Inflammatory macrophage (primary cell): ENCODE results near the gene ZNF346.
A peak's percentile ranks its signal among the peaks of the same experiment; 100 is the strongest.

Source experiments
- DNase-seq, 2 donors: peaks; one replicate each; pipeline ENCODE4 v3.0.0-alpha.2; 2020 to 2022

ZNF346 gene

GRCh38 chr5:177070536-177071191, 48.2 kb downstream of the ZNF346 start:
- no peak for DNase-seq

GRCh38 chr5:177071666-177072385, 49.3 kb downstream of the ZNF346 start:
- DNase-seq = peak; percentile 83 to 86

GRCh38 chr5:177077335-177077734, 54.8 kb downstream of the ZNF346 start:
- no peak for DNase-seq

GRCh38 chr5:177079606-177080005, 57.1 kb downstream of the ZNF346 start:
- no peak for DNase-seq

- no peak for DNase-seq
These were observed 57.8 kb downstream of the ZNF346 start for GRCh38 chr5:177080265-177080664.

GRCh38 chr5:177081859-177082258, 59.4 kb downstream of the ZNF346 start:
- no peak for DNase-seq

GRCh38 chr5:177083357-177083756, 60.9 kb downstream of the ZNF346 start:
- no peak for DNase-seq

GRCh38 chr5:177084175-177084574, 61.7 kb downstream of the ZNF346 start:
- no peak for DNase-seq

- DNase-seq = no peak
These were observed 63.6 kb downstream of the ZNF346 start for GRCh38 chr5:177085985-177086653.

- peak; percentile 9 to 37 for DNase-seq
These were observed 64.3 kb downstream of the ZNF346 start, which contains the start of gene FGFR4 for GRCh38 chr5:177086654-177087397. TSS of gene FGFR4 (plus strand) at chr5:177086915. CDS start at chr5:177089603, 2,688 bp downstream.

- DNase-seq = no peak
These were observed 65.0 kb downstream of the ZNF346 start for GRCh38 chr5:177087398-177088005.

GRCh38 chr5:177089127-177089526, 66.6 kb downstream of the ZNF346 start:
- DNase-seq = no peak

GRCh38 chr5:177089825-177090641, 67.5 kb downstream of the ZNF346 start:
- DNase-seq = no peak

- DNase-seq = no peak
These were observed 68.3 kb downstream of the ZNF346 start for GRCh38 chr5:177090813-177091212.

- DNase-seq = no peak
These were observed 68.7 kb downstream of the ZNF346 start for GRCh38 chr5:177091232-177091631.

GRCh38 chr5:177092178-177093081, 69.9 kb downstream of the ZNF346 start:
- no peak for DNase-seq

- no peak for DNase-seq
These were observed 70.7 kb downstream of the ZNF346 start for GRCh38 chr5:177093082-177093712.

GRCh38 chr5:177093803-177094202, 71.3 kb downstream of the ZNF346 start:
- no peak for DNase-seq

GRCh38 chr5:177094224-177095087, 72.0 kb downstream of the ZNF346 start:
- DNase-seq = no peak
